Natural killer cell (primary cell): ENCODE results near the gene TEPSIN. TPM values are rescaled to one million over a fixed set of nuclear protein-coding genes. Genes with fewer than 3 reads are reported as not detected.

Experiments used
- ATAC-seq, 3 donors: fragments of 150-1000 bp in 2 of 3; fragments of 200-7000 bp in 1 of 3; cut with Tn5 transposase; 1 replicate in 1 of 3; 2 replicates in 2 of 3; pipeline ENCODE4 v1.10.0; 2021; ENCODE audit warnings: mild to moderate bottlenecking in 2 of 3, moderate library complexity in 2 of 3
- DNase-seq, 2 donors: peaks; one replicate each; pipeline versions ENCODE4 v3.0.0 to v3.0.0-alpha.2; 2013 to 2021; ENCODE audit warnings: mixed read lengths in 1 of 2
- H3K27ac ChIP-seq: one replicate; pipeline ENCODE4 v1.5.1; 2013; ENCODE audit warnings: mild to moderate bottlenecking, low read length
- H3K27me3 ChIP-seq: one replicate; pipeline ENCODE4 v1.6.1; 2013; ENCODE audit warnings: low read length; ENCODE audit not compliant: control insufficient read depth, insufficient read depth
- H3K36me3 ChIP-seq: one replicate; pipeline ENCODE4 v1.6.1; 2013; ENCODE audit warnings: low read length; ENCODE audit not compliant: control insufficient read depth, insufficient read depth
- H3K4me1 ChIP-seq: one replicate; pipeline ENCODE4 v1.6.1; 2013; ENCODE audit warnings: low read length; ENCODE audit not compliant: control insufficient read depth, insufficient read depth
- H3K4me3 ChIP-seq: one replicate; pipeline ENCODE4 v1.5.1; 2013; ENCODE audit warnings: low read length
- H3K9me3 ChIP-seq: one replicate; pipeline ENCODE4 v1.6.1; 2013; ENCODE audit warnings: low read length; ENCODE audit not compliant: control insufficient read depth, insufficient read depth
- H3K27ac Mint-ChIP-seq, 2 donors: one replicate each; pipeline ENCODE4 v1.8.0; 2022; ENCODE audit warnings: mild to moderate bottlenecking in 2 of 2, mixed read lengths in 2 of 2, moderate library complexity in 1 of 2
- H3K27me3 Mint-ChIP-seq, 2 donors: one replicate each; pipeline ENCODE4 v1.8.0; 2022; ENCODE audit warnings: low read depth in 2 of 2, mixed read lengths in 2 of 2
- H3K36me3 Mint-ChIP-seq: one replicate; pipeline ENCODE4 v1.8.0; 2022; ENCODE audit warnings: mixed read lengths
- H3K4me1 Mint-ChIP-seq, 2 donors: one replicate each; pipeline ENCODE4 v1.8.0; 2022; ENCODE audit warnings: mixed read lengths in 2 of 2
- H3K4me3 Mint-ChIP-seq: one replicate; pipeline ENCODE4 v1.8.0; 2022; ENCODE audit warnings: mild to moderate bottlenecking, moderate library complexity, mixed read lengths
- H3K9me3 Mint-ChIP-seq, 2 donors: one replicate each; pipeline ENCODE4 v1.8.0; 2022; ENCODE audit warnings: mixed read lengths in 2 of 2
- WGBS: methylation state at CpG from one replicate; pipeline ENCODE4 v1.1.7; 2013; ENCODE audit warnings: missing lambda C conversion rate; ENCODE audit not compliant: insufficient coverage; 5-methylcytosine and 5-hydroxymethylcytosine counted together
- intact Hi-C: fragments of 100-400 bp; cut with micrococcal nuclease; formaldehyde crosslinking; loops from one replicate; pipeline ENCODE4 v1.14.2; 2022
- total RNA-seq, 4 donors: library from RNA; stranded (reverse); fragments of 120-200 nt in 1 of 4; gene quantifications; one replicate each; pipeline versions ENCODE4 v1.2.3 to v1.2.4, GENCODE V29; 2013 to 2022
- TF ChIP-seq, protein P1 (sequence below): fragments of 200-600 bp; IDR thresholded peaks from one replicate; pipeline ENCODE4 v1.8.0; 2022; ENCODE audit warnings: antibody characterized with exemption

The TEPSIN gene
- total RNA-seq, 3 donors from 2014 or later (not counting 1 experiment from before 2014, with no cell fraction given): 89.8 to 137 (median 126) TPM

GRCh38 chr17:81217491-81217890, 21.4 kb downstream of the TEPSIN start:
- no peak for ATAC-seq
- 95% methylated on average over 16 of the region's 18 CpGs for WGBS

DNA sequence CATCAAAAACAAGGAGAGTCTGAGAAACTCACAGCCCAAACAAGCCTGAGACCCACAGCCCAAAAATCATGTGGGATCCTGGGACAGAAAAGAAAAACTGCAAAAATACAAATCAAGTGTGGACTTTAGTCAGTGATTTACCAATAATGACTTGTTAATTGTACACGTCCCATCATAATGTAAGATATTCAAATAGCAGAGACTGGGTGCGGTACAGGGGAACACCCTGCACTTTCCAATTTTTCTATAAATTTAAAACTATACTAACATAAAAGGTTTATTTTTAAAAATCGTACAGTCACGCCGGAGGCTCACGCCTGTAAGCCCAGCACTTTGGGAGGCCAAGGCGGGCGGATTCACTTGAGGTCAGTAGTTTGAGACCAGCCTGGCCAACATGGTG, 24.9 kb downstream of the TEPSIN start:
- H3K27ac Mint-ChIP-seq: no peak overlapping the region
- Histone ChIP-seq H3K9me3 (no peaks in the 10 kb centered on the region), H3K4me1 (no peaks in the 10 kb centered on the region), H3K27ac (no peak overlapping the region), H3K4me3 (no peak overlapping the region), H3K27me3 (no peaks in the 10 kb centered on the region), H3K36me3 (no peaks in the 10 kb centered on the region)
- no peaks in the 10 kb centered on the region for H3K36me3 Mint-ChIP-seq
- TF ChIP-seq, protein P1, sequence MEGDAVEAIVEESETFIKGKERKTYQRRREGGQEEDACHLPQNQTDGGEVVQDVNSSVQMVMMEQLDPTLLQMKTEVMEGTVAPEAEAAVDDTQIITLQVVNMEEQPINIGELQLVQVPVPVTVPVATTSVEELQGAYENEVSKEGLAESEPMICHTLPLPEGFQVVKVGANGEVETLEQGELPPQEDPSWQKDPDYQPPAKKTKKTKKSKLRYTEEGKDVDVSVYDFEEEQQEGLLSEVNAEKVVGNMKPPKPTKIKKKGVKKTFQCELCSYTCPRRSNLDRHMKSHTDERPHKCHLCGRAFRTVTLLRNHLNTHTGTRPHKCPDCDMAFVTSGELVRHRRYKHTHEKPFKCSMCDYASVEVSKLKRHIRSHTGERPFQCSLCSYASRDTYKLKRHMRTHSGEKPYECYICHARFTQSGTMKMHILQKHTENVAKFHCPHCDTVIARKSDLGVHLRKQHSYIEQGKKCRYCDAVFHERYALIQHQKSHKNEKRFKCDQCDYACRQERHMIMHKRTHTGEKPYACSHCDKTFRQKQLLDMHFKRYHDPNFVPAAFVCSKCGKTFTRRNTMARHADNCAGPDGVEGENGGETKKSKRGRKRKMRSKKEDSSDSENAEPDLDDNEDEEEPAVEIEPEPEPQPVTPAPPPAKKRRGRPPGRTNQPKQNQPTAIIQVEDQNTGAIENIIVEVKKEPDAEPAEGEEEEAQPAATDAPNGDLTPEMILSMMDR: no peak
- ATAC-seq: no peak
- no peak overlapping the region for H3K4me3 Mint-ChIP-seq
- 96% methylated on average over 8 of the region's 8 CpGs for WGBS
- H3K9me3 Mint-ChIP-seq: no peaks in the 10 kb centered on the region
- H3K27me3 Mint-ChIP-seq: no peaks in the 10 kb centered on the region
- DNase-seq: no peak
- peaks cover 0 to 6% of the 10 kb centered on the region in 2 donors for H3K4me1 Mint-ChIP-seq
- intact Hi-C loops: no loop called here

More at GRCh38 chr17:81217491-81217890, 21.4 kb downstream of the TEPSIN start:
- peaks cover 5 to 6% of the 10 kb centered on the region in 2 donors for H3K4me1 Mint-ChIP-seq
- TF ChIP-seq, protein P1: no peak
- Histone ChIP-seq H3K27ac (no peak overlapping the region), H3K9me3 (no peaks in the 10 kb centered on the region), H3K4me3 (no peak overlapping the region), H3K4me1 (peaks cover 13% of the 10 kb centered on the region), H3K36me3 (no peaks in the 10 kb centered on the region), H3K27me3 (no peaks in the 10 kb centered on the region)
- no peaks in the 10 kb centered on the region for H3K27me3 Mint-ChIP-seq
- intact Hi-C loops: no loop called here
- no peak for DNase-seq
- no peak overlapping the region for H3K27ac Mint-ChIP-seq
- H3K9me3 Mint-ChIP-seq: no peaks in the 10 kb centered on the region
- no peaks in the 10 kb centered on the region for H3K36me3 Mint-ChIP-seq
- H3K4me3 Mint-ChIP-seq: no peak overlapping the region

DNA sequence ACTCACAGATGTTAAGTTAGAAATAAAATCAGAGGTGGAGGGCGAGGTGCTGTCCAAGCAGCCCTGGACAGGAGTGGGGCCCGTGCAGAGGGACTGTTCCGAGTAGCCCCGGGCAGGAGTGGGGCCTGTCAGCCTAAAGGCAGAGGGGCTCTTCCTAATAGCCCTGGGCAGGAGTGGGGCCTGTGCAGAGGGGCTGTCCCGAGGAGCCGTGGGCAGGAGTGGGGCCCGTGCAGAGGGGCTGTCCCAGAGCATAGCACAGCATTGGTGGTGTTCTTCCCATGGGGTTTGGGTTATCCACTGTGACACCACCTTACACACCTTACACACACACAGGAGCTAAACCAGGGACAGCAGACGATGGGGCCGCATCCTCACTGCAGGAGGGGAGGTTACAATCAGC, 26.5 kb downstream of the TEPSIN start:
- DNase-seq: no peak
- no peak overlapping the region for H3K27ac Mint-ChIP-seq
- no peaks in the 10 kb centered on the region for H3K36me3 Mint-ChIP-seq
- Histone ChIP-seq H3K36me3 (no peaks in the 10 kb centered on the region), H3K4me1 (no peaks in the 10 kb centered on the region), H3K27me3 (no peaks in the 10 kb centered on the region), H3K27ac (no peak overlapping the region), H3K4me3 (no peak overlapping the region), H3K9me3 (no peaks in the 10 kb centered on the region)
- intact Hi-C loops: no loop called here
- H3K4me1 Mint-ChIP-seq: peaks cover 0 to 6% of the 10 kb centered on the region in 2 donors
- TF ChIP-seq, protein P1: no peak
- H3K27me3 Mint-ChIP-seq: no peaks in the 10 kb centered on the region
- no peaks in the 10 kb centered on the region for H3K9me3 Mint-ChIP-seq
- no peak overlapping the region for H3K4me3 Mint-ChIP-seq
- WGBS: 85% methylated on average over 8 of the region's 9 CpGs
- ATAC-seq: no peak

GRCh38 chr17:81210868-81211267, 28.0 kb downstream of the TEPSIN start:
- WGBS: 58% methylated on average over 14 of the region's 14 CpGs
- Mint-ChIP-seq H3K36me3 (no peaks in the 10 kb centered on the region), H3K4me1 (no peaks in the 10 kb centered on the region), H3K9me3 (no peaks in the 10 kb centered on the region), H3K27ac (no peak overlapping the region), H3K4me3 (no peak overlapping the region), H3K27me3 (no peaks in the 10 kb centered on the region)
- Histone ChIP-seq H3K4me3 (no peak overlapping the region), H3K4me1 (no peaks in the 10 kb centered on the region), H3K27ac (no peak overlapping the region), H3K9me3 (no peaks in the 10 kb centered on the region), H3K36me3 (no peaks in the 10 kb centered on the region), H3K27me3 (no peaks in the 10 kb centered on the region)
- ATAC-seq: no peak
- TF ChIP-seq, protein P1: no peak
- no peak for DNase-seq
- intact Hi-C loops: no loop called here
